GM19099 (cell line): ENCODE results near the gene RILPL1.

Experiments used
- POLR2A ChIP-seq: IDR thresholded peaks from 3 replicates; pipeline ENCODE4 v1.6.1; 2011; ENCODE audit warnings: low read depth; ENCODE audit not compliant: insufficient read length; ENCODE audit errors: extremely low read depth

RILPL1 gene

GRCh38 chr12:123533672-123534643 lies at the start of gene RILPL1:
RILPL1 (minus strand) TSS chr12:123533719; CDS start chr12:123533482, 237 bp downstream.
- no peak for TF ChIP-seq POLR2A

GRCh38 chr12:123580772-123581171 lies 47.3 kb upstream of the RILPL1 start:
- TF ChIP-seq POLR2A, result no peak

- TF ChIP-seq POLR2A, result no peak
Observed at GRCh38 chr12:123578243-123578642, 44.7 kb upstream of the RILPL1 start.

- no peak for TF ChIP-seq POLR2A
Observed at GRCh38 chr12:123576611-123577010, 43.1 kb upstream of the RILPL1 start.

- no peak for TF ChIP-seq POLR2A
Observed at GRCh38 chr12:123573870-123574269, 40.4 kb upstream of the RILPL1 start.

GRCh38 chr12:123572391-123572790 lies 38.9 kb upstream of the RILPL1 start:
- TF ChIP-seq POLR2A, result no peak

- no peak for TF ChIP-seq POLR2A
Observed at GRCh38 chr12:123571343-123571813, 37.9 kb upstream of the RILPL1 start.

- no peak for TF ChIP-seq POLR2A
Observed at GRCh38 chr12:123559468-123559867, 25.9 kb upstream of the RILPL1 start.

- TF ChIP-seq POLR2A, result no peak
Observed at GRCh38 chr12:123550700-123551099, 17.2 kb upstream of the RILPL1 start.

GRCh38 chr12:123548107-123548506 lies 14.6 kb upstream of the RILPL1 start:
- TF ChIP-seq POLR2A, result no peak

- TF ChIP-seq POLR2A, result no peak
Observed at GRCh38 chr12:123546281-123546680, 12.8 kb upstream of the RILPL1 start.

- TF ChIP-seq POLR2A, result no peak
Observed at GRCh38 chr12:123543541-123543940, 10.0 kb upstream of the RILPL1 start.

- no peak for TF ChIP-seq POLR2A
Observed at GRCh38 chr12:123540899-123541662, 7.6 kb upstream of the RILPL1 start.

- TF ChIP-seq POLR2A, result no peak
Observed at GRCh38 chr12:123532808-123533649, 490 bp downstream of the RILPL1 start.

GRCh38 chr12:123532019-123532418 lies 1.5 kb downstream of the RILPL1 start:
- TF ChIP-seq POLR2A, result no peak
